ENCODE results near the gene SH2D7. TPM values are rescaled to one million over a fixed set of nuclear protein-coding genes. Genes with fewer than 3 reads are reported as not detected.

SH2D7 gene
- total RNA-seq, 1 experiment from 2014 or later = not detected

DNA sequence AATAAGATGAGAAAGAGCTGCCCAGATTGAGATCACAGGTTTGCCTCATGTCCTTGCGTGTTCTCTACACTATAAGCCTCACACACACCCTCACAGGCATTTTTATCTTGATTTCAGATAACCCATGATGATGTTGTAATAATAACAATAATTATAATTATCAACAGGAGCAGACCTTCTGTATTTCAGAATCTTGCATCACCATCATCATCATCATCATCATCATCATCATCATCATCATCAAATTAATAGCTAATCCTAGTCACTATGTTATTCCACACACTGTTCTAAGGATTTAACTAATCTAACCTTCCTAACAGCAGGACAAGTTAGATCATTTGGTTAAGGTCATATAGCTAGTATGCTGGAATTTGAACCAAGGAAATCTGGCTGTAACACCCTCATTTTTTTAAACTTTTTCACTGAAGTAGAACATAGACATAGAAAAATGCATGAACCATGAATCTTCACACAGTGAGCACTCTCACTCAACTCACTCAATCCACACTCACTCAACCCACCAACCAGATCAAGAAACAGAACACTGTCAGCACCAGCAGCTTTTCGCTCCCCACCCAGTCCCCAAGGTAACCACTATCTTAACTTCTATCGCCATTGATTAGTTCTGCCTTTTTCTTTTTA lies 1.8 kb upstream of the SH2D7 start:
- Histone ChIP-seq H3K27ac (ENCODE audit: low read depth, low read length, poor library complexity, severe bottlenecking) (no peak overlapping the region), H3K4me1 (ENCODE audit: insufficient read depth, low read length, poor library complexity, severe bottlenecking) (peaks cover 13% of the 10 kb centered on the region), H3K9me3 (ENCODE audit: low read depth, low read length, poor library complexity, severe bottlenecking) (no peaks in the 10 kb centered on the region), H3K36me3 (ENCODE audit: insufficient read depth, low read length, poor library complexity, severe bottlenecking) (no peaks in the 10 kb centered on the region), H3K27me3 (replicated peaks; ENCODE audit: insufficient read depth, low read depth, low read length, poor library complexity) (no peaks in the 10 kb centered on the region), H3K4me3 (ENCODE audit: low read depth, low read length, poor library complexity, severe bottlenecking) (no peak overlapping the region)
- no peak for DNase-seq (ENCODE audit: low spot score)
- TF ChIP-seq, protein P1, sequence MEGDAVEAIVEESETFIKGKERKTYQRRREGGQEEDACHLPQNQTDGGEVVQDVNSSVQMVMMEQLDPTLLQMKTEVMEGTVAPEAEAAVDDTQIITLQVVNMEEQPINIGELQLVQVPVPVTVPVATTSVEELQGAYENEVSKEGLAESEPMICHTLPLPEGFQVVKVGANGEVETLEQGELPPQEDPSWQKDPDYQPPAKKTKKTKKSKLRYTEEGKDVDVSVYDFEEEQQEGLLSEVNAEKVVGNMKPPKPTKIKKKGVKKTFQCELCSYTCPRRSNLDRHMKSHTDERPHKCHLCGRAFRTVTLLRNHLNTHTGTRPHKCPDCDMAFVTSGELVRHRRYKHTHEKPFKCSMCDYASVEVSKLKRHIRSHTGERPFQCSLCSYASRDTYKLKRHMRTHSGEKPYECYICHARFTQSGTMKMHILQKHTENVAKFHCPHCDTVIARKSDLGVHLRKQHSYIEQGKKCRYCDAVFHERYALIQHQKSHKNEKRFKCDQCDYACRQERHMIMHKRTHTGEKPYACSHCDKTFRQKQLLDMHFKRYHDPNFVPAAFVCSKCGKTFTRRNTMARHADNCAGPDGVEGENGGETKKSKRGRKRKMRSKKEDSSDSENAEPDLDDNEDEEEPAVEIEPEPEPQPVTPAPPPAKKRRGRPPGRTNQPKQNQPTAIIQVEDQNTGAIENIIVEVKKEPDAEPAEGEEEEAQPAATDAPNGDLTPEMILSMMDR (conservative IDR thresholded peaks at IDR 0.05; ENCODE audit: low read depth, low read length) = no peak
- no peak for TF ChIP-seq EZH2 (IDR thresholded peaks at IDR 0.05; ENCODE audit: borderline replicate concordance, low read depth, low read length, poor library complexity, severe bottlenecking)
- CTCF ChIA-PET = interaction anchor here (0.6 kb wide), 1 partner anchor 34 kb away, joined by 3 read pairs; no protein-coding TSS in a partner anchor
- POLR2A ChIA-PET (ENCODE audit: low non-redundant PET) = interaction anchor here (0.6 kb wide), 1 partner anchor 30 kb away, joined by 3 read pairs; no protein-coding TSS in a partner anchor
- intact Hi-C loops (cut with micrococcal nuclease; ENCODE audit: unreplicated experiment) = no loop called here
- no TSS peak for BruUV-seq (replicated peaks)

DNA sequence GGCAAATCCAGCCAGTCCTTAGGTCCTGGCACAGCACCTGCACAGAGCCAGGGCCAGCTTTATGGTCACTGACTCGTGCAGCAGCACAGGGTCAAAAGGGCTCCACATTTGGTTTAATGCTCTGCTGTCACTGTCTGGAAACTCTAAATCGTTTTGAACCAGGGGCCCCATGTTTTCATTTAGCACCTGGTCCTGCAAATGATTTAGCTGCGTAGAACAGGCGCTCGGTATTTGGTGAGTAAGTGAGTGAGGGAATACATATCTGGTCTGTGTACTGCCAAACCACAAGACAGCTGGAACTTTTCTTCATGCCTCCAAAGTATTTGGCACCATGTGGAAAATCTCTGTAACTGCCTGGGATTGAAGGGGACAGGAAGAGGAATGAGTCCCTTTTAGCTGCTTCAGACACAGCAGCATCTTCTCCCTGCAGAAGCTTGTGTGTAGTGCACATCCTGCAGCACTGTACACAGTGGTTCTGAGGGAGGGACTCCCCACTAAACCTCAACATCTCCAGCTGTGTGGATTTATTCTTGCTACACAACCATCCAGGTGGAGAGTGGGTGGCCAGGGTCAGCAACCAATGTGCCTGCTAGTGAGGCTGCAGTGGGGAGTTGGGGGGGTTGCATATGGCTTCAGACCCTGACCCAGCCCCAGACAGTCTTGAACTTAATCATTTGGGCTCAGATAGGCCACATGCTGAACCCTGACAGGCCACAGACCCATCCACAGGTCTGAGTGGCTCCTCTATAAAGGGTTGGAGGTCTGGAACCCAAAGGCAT lies 1.1 kb downstream of the SH2D7 start:
- no peak overlapping the region for H3K4me3 ChIP-seq (ENCODE audit: low read depth, low read length, poor library complexity, severe bottlenecking)
- TF ChIP-seq, protein P1 (conservative IDR thresholded peaks at IDR 0.05; ENCODE audit: low read depth, low read length) = no peak
- TF ChIP-seq EZH2 (IDR thresholded peaks at IDR 0.05; ENCODE audit: borderline replicate concordance, low read depth, low read length, poor library complexity, severe bottlenecking) = no peak
- no peak for DNase-seq (ENCODE audit: low spot score)
- ChIA-PET POLR2A (ENCODE audit: low non-redundant PET) (no interaction called here), CTCF (no interaction called here)
- no peaks in the 10 kb centered on the region for H3K27me3 ChIP-seq (replicated peaks; ENCODE audit: insufficient read depth, low read depth, low read length, poor library complexity)
- intact Hi-C loops (cut with micrococcal nuclease; ENCODE audit: unreplicated experiment) = no loop called here
- H3K36me3 ChIP-seq (ENCODE audit: insufficient read depth, low read length, poor library complexity, severe bottlenecking) = no peaks in the 10 kb centered on the region
- no peaks in the 10 kb centered on the region for H3K9me3 ChIP-seq (ENCODE audit: low read depth, low read length, poor library complexity, severe bottlenecking)
- no peak overlapping the region for H3K27ac ChIP-seq (ENCODE audit: low read depth, low read length, poor library complexity, severe bottlenecking)
- no TSS peak for BruUV-seq (replicated peaks)
- H3K4me1 ChIP-seq (ENCODE audit: insufficient read depth, low read length, poor library complexity, severe bottlenecking) = no peaks in the 10 kb centered on the region

DNA sequence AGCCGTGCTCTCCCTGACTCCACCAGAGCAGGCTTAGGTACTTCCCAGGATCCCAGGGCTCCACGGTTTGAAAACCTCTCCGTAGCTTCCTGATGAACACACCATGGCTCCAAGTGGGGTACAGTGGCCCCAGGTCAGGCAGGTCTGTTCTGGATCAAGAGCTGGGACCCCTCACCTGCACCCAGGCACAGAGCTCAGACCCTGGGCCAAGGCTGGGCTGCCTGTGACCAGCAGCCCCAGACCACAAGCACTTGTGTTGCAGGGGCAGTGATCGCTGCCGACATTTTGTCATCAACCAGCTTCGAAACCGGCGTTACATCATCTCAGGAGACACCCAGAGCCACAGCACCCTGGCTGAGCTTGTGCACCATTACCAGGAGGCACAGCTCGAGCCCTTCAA lies 5.3 kb downstream of the SH2D7 start:
- Histone ChIP-seq H3K27me3 (replicated peaks; ENCODE audit: insufficient read depth, low read depth, low read length, poor library complexity) (no peaks in the 10 kb centered on the region), H3K4me1 (ENCODE audit: insufficient read depth, low read length, poor library complexity, severe bottlenecking) (no peaks in the 10 kb centered on the region), H3K9me3 (ENCODE audit: low read depth, low read length, poor library complexity, severe bottlenecking) (no peaks in the 10 kb centered on the region), H3K36me3 (ENCODE audit: insufficient read depth, low read length, poor library complexity, severe bottlenecking) (no peaks in the 10 kb centered on the region), H3K4me3 (ENCODE audit: low read depth, low read length, poor library complexity, severe bottlenecking) (no peak overlapping the region), H3K27ac (ENCODE audit: low read depth, low read length, poor library complexity, severe bottlenecking) (no peak overlapping the region)
- no TSS peak for BruUV-seq (replicated peaks)
- intact Hi-C loops (cut with micrococcal nuclease; ENCODE audit: unreplicated experiment) = no loop called here
- CTCF ChIA-PET = no interaction called here
- TF ChIP-seq EZH2 (IDR thresholded peaks at IDR 0.05; ENCODE audit: borderline replicate concordance, low read depth, low read length, poor library complexity, severe bottlenecking) = no peak
- TF ChIP-seq, protein P1 (conservative IDR thresholded peaks at IDR 0.05; ENCODE audit: low read depth, low read length) = no peak
- no peak for DNase-seq (ENCODE audit: low spot score)
- POLR2A ChIA-PET (ENCODE audit: low non-redundant PET) = no interaction called here
